ENCODE results near the gene HSD11B2.

- TF ChIP-seq CTCF (conservative IDR thresholded peaks at IDR 0.05; ENCODE audit: low read length) (no peak), EZH2phosphoT487 (IDR thresholded peaks at IDR 0.05; ENCODE audit: borderline replicate concordance, low read depth, low read length) (no peak)
Observed at GRCh38 chr16:67419502-67419901, 11.4 kb upstream of the HSD11B2 start.

Measured in OCI-LY7 (cell line).